DND-41 (cell line): Measurements from ENCODE around the gene LARP4B.

ENCODE experiments used
- ATAC-seq: fragments of 200-7000 bp; cut with Tn5 transposase; 3 replicates; pipeline ENCODE4 v1.9.1; 2021; ENCODE audit warnings: low read depth; ENCODE audit not compliant: insufficient read depth
- DNase-seq: peaks from one replicate; pipeline ENCODE4 v3.0.0-alpha.2; 2020
- H2AFZ ChIP-seq: 2 replicates; pipeline ENCODE4 v1.6.0; 2012; ENCODE audit warnings: low read depth, low read length
- H3K27ac ChIP-seq: 2 replicates; pipeline ENCODE4 v1.5.1; 2012; ENCODE audit warnings: low read length, inconsistent platforms
- H3K27me3 ChIP-seq: fragments of 200-600 bp; sonication (generic); 2 replicates; pipeline ENCODE4 v1.6.0; 2012; ENCODE audit warnings: low read length, mild to moderate bottlenecking, inconsistent platforms; ENCODE audit not compliant: insufficient read depth, poor library complexity
- H3K36me3 ChIP-seq: 2 replicates; pipeline ENCODE4 v1.5.1; 2012; ENCODE audit warnings: low read length, inconsistent platforms; ENCODE audit not compliant: insufficient read depth
- H3K4me1 ChIP-seq: 2 replicates; pipeline ENCODE4 v1.5.1; 2012; ENCODE audit warnings: mild to moderate bottlenecking, low read length; ENCODE audit not compliant: insufficient read depth
- H3K4me2 ChIP-seq: 2 replicates; pipeline ENCODE4 v1.6.0; 2012; ENCODE audit warnings: mild to moderate bottlenecking, moderate library complexity, low read length, inconsistent platforms; ENCODE audit not compliant: insufficient read depth
- H3K4me3 ChIP-seq, 2 experiments: fragments of 200-600 bp in 1 of 2; shearing (Covaris generic) in 1 of 2; 2 replicates each; pipeline ENCODE4 v1.5.1; 2012 to 2016; ENCODE audit warnings: inconsistent platforms in 2 of 2, low read length in 2 of 2, mild to moderate bottlenecking in 2 of 2, low read depth in 1 of 2, moderate library complexity in 1 of 2
- H3K79me2 ChIP-seq: 2 replicates; pipeline ENCODE4 v1.6.0; 2012; ENCODE audit warnings: low read length, inconsistent platforms; ENCODE audit not compliant: insufficient read depth
- H3K9ac ChIP-seq: 2 replicates; pipeline ENCODE4 v1.6.0; 2012; ENCODE audit warnings: low read depth, mild to moderate bottlenecking, inconsistent platforms, low read length, moderate library complexity
- H3K9me3 ChIP-seq: 2 replicates; pipeline ENCODE4 v1.5.1; 2012; ENCODE audit warnings: low read length, moderate library complexity, mild to moderate bottlenecking, inconsistent platforms; ENCODE audit not compliant: insufficient read depth, severe bottlenecking
- H4K20me1 ChIP-seq: 2 replicates; pipeline ENCODE4 v1.6.0; 2012; ENCODE audit warnings: low read length; ENCODE audit not compliant: insufficient read depth
- EZH2 ChIP-seq: IDR thresholded peaks from 3 replicates; pipeline ENCODE4 v1.6.1; 2012; ENCODE audit warnings: borderline replicate concordance, low read depth, mild to moderate bottlenecking, moderate library complexity, low read length, inconsistent platforms; ENCODE audit not compliant: severe bottlenecking
- TF ChIP-seq, protein P1 (sequence below): IDR thresholded peaks from 2 replicates; pipeline ENCODE4 v1.5.1; 2012; ENCODE audit warnings: borderline replicate concordance, low read length, moderate library complexity, mild to moderate bottlenecking; ENCODE audit not compliant: poor library complexity, severe bottlenecking; ENCODE audit errors: extremely low read depth

The LARP4B gene

DNA sequence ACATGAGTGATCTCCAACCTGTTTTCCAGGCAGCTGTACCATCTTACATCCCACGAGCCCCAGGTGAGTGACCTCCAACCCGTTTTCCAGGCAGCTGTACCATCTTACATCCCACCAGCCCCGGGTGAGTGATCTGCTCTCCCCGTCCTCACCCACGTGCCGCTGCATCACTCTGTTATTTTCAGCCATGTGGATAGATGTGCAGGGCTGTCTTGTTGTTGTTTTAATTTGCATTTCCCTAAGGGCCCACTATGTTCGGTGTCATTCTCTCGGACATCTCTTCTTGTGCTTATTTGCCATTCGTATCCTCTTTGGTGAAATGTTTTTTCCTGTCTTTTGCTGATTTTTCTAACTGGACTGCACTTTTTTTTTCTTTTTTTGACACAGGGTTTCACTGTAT is 17.9 kb upstream of the LARP4B start:
- H3K4me1 ChIP-seq: no peaks in the 10 kb centered on the region
- no peaks in the 10 kb centered on the region for H3K36me3 ChIP-seq
- H3K27ac ChIP-seq: no peak overlapping the region
- H4K20me1 ChIP-seq: no peaks in the 10 kb centered on the region
- peaks cover 7% of the 10 kb centered on the region for H3K27me3 ChIP-seq
- no peak overlapping the region for H3K9ac ChIP-seq
- DNase-seq (no peak), ATAC-seq (no peak)
- no peak overlapping the region for H3K4me3 ChIP-seq
- no peak overlapping the region for H2AFZ ChIP-seq
- no peak overlapping the region for H3K4me2 ChIP-seq
- TF ChIP-seq, protein P1, sequence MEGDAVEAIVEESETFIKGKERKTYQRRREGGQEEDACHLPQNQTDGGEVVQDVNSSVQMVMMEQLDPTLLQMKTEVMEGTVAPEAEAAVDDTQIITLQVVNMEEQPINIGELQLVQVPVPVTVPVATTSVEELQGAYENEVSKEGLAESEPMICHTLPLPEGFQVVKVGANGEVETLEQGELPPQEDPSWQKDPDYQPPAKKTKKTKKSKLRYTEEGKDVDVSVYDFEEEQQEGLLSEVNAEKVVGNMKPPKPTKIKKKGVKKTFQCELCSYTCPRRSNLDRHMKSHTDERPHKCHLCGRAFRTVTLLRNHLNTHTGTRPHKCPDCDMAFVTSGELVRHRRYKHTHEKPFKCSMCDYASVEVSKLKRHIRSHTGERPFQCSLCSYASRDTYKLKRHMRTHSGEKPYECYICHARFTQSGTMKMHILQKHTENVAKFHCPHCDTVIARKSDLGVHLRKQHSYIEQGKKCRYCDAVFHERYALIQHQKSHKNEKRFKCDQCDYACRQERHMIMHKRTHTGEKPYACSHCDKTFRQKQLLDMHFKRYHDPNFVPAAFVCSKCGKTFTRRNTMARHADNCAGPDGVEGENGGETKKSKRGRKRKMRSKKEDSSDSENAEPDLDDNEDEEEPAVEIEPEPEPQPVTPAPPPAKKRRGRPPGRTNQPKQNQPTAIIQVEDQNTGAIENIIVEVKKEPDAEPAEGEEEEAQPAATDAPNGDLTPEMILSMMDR: no peak
- no peak for TF ChIP-seq EZH2
- no peaks in the 10 kb centered on the region for H3K79me2 ChIP-seq
- H3K9me3 ChIP-seq: no peaks in the 10 kb centered on the region

DNA sequence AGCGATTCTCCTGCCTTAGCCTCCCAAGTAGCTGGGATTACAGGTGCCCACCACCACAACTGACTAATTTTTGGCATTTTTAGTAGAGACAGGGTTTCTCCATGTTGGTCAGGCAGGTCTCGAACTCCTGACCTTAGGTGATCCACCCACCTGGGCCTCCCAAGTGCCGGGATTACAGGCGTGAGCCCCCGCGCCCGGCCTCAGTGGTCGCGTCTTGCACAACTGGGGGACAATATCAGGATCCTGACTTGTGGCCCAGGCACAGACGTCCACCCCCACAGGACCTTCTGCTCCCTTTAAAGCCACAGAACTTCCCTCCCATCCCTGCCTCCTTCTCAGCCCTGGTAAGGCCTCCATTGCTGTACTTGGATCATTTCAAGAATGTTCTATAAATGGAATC is 16.8 kb upstream of the LARP4B start:
- H4K20me1 ChIP-seq: no peaks in the 10 kb centered on the region
- TF ChIP-seq, protein P1: no peak
- no peak for TF ChIP-seq EZH2
- H3K27me3 ChIP-seq: no peaks in the 10 kb centered on the region
- no peak overlapping the region for H2AFZ ChIP-seq
- H3K9ac ChIP-seq: no peak overlapping the region
- H3K4me3 ChIP-seq: no peak overlapping the region
- no peaks in the 10 kb centered on the region for H3K36me3 ChIP-seq
- no peak for DNase-seq
- no peak overlapping the region for H3K27ac ChIP-seq
- no peaks in the 10 kb centered on the region for H3K9me3 ChIP-seq
- no peaks in the 10 kb centered on the region for H3K79me2 ChIP-seq
- no peak for ATAC-seq
- no peak overlapping the region for H3K4me2 ChIP-seq
- no peaks in the 10 kb centered on the region for H3K4me1 ChIP-seq

DNA sequence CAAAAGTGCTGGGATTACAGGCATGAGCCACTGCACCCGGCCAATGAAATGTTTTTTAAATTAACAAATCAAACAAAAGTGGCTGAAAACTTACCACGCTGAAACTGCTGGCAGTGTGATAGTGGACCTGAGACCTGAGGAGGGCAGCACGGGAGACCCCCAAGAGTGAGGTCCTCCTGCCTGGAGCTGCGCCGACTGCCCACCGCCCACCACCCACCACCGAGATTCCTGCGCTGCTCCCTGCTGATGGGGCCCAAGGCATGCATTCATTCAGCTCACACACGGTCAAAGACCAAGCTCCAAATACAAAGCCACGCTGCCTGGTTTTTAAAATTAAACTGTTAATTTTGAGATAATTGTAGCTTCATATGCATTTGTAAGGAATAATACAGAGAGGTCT is 16.4 kb upstream of the LARP4B start:
- Histone ChIP-seq H3K27me3 (no peaks in the 10 kb centered on the region), H2AFZ (no peak overlapping the region), H3K36me3 (no peaks in the 10 kb centered on the region), H3K4me1 (no peaks in the 10 kb centered on the region), H3K4me2 (no peak overlapping the region), H3K9ac (no peak overlapping the region), H3K9me3 (no peaks in the 10 kb centered on the region), H3K27ac (no peak overlapping the region), H3K79me2 (no peaks in the 10 kb centered on the region), H3K4me3 (no peak overlapping the region), H4K20me1 (no peaks in the 10 kb centered on the region)
- ATAC-seq: no peak
- TF ChIP-seq EZH2: no peak
- TF ChIP-seq, protein P1: no peak
- no peak for DNase-seq

DNA sequence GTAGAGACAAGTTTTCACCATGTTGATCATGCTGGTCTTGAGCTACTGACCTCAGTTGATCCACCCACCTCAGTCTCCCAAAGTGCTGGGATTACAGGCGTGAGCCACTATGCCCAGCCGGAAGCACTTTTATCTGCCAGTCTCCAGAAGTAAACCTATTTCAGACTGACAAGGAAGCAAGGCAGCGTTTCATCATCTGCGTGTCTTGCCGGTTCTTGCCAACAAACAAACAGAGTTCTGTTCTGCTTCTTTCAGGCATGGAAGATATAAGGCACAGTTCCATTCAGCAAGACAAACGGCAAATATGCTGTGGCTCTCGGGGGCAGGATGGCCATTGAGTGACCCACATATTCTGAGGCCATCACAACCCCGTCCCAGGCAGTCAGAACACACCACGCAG is 15.5 kb upstream of the LARP4B start:
- TF ChIP-seq, protein P1: no peak
- TF ChIP-seq EZH2: no peak
- Histone ChIP-seq H3K9me3 (no peaks in the 10 kb centered on the region), H3K79me2 (no peaks in the 10 kb centered on the region), H2AFZ (no peak overlapping the region), H3K4me2 (no peak overlapping the region), H3K27me3 (no peaks in the 10 kb centered on the region), H3K9ac (no peak overlapping the region), H3K27ac (no peak overlapping the region), H3K4me3 (no peak overlapping the region), H4K20me1 (no peaks in the 10 kb centered on the region), H3K36me3 (no peaks in the 10 kb centered on the region), H3K4me1 (no peaks in the 10 kb centered on the region)
- no peak for DNase-seq
- ATAC-seq: no peak
